Activated CD8-positive, alpha-beta T cell treated with anti-CD3 and anti-CD28 coated beads for 36 hours (primary cell): ENCODE measurements around the gene CDH2. TPM values are rescaled to one million over a fixed set of nuclear protein-coding genes. Genes with fewer than 3 reads are reported as not detected.

Experiments used
- ATAC-seq: fragments of 200-7000 bp; cut with Tn5 transposase; one replicate; pipeline ENCODE4 v1.10.0; 2021; ENCODE audit warnings: mild to moderate bottlenecking, moderate library complexity
- CTCF ChIA-PET: fragments of 350-600 bp; sonication (Branson Sonifier 250); formaldehyde crosslinking; loops from one replicate; lab custom pipeline; 2021; ENCODE audit warnings: antibody characterized with exemption; lab: Charles Lee
- POLR2A ChIA-PET: fragments of 350-600 bp; sonication (Branson Sonifier 250); formaldehyde crosslinking; loops from one replicate; lab custom pipeline; 2021; ENCODE audit warnings: antibody characterized with exemption; lab: Charles Lee
- DNase-seq: peaks from one replicate; pipeline ENCODE4 v3.0.0-alpha.2; 2020
- H3K27ac Mint-ChIP-seq: one replicate; pipeline ENCODE4 v1.8.0; 2021; ENCODE audit warnings: mild to moderate bottlenecking, mixed read lengths
- H3K27me3 Mint-ChIP-seq: one replicate; pipeline ENCODE4 v1.8.0; 2021; ENCODE audit warnings: mixed read lengths
- H3K36me3 Mint-ChIP-seq: one replicate; pipeline ENCODE4 v1.8.0; 2021; ENCODE audit warnings: low read depth, mixed read lengths
- H3K4me1 Mint-ChIP-seq: one replicate; pipeline ENCODE4 v1.8.0; 2021; ENCODE audit warnings: low read depth, mixed read lengths
- H3K4me3 Mint-ChIP-seq: one replicate; pipeline ENCODE4 v1.8.0; 2021; ENCODE audit warnings: mild to moderate bottlenecking, moderate library complexity, mixed read lengths
- H3K9me3 Mint-ChIP-seq: one replicate; pipeline ENCODE4 v1.8.0; 2021; ENCODE audit warnings: mixed read lengths
- CTCF ChIP-seq: fragments of 200-600 bp; IDR thresholded peaks from one replicate; pipeline ENCODE4 v1.8.0; 2022; ENCODE audit warnings: antibody characterized with exemption, mild to moderate bottlenecking
- intact Hi-C: fragments of 100-400 bp; cut with micrococcal nuclease; formaldehyde crosslinking; loops from one replicate; pipeline ENCODE4 v1.10.0; 2022
- total RNA-seq, 2 experiments: library from RNA; stranded (reverse); gene quantifications; one replicate each; pipeline ENCODE4 v1.2.3, GENCODE V29; 2021

The CDH2 gene
- total RNA-seq, 2 experiments from 2014 or later: 0.18 TPM; not detected in 1

GRCh38 chr18:28161608-28162599 is 15.0 kb downstream of the CDH2 start:
- Mint-ChIP-seq H3K36me3 (no peaks in the 10 kb centered on the region), H3K27ac (no peak overlapping the region), H3K9me3 (peaks cover 6% of the 10 kb centered on the region), H3K4me3 (no peak overlapping the region), H3K27me3 (peaks cover 2% of the 10 kb centered on the region), H3K4me1 (no peaks in the 10 kb centered on the region)
- CTCF ChIA-PET: no interaction called here
- POLR2A ChIA-PET: no interaction called here
- no peak for TF ChIP-seq CTCF
- intact Hi-C loops: no loop called here
- DNase-seq: no peak
- ATAC-seq: no peak

DNA sequence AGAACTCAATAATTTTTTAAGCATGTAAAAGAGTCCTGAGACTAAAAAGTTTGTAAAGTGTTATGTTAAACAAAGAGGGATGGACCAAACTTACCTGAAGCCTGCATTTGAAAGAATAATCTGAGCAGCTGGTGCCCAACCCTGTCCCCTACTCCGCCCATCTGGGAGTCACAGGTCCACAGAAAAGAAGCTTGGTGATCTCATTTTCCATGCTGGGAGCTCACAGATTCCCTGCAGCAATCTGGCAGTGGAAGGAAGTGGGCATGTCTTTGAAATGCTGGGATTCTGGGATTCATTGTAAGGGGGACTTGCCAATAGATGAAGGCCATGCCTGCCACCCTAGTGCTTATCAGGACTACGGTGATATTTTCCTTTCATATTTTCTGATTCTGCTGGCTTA is 17.9 kb downstream of the CDH2 start:
- CTCF ChIA-PET: no interaction called here
- DNase-seq (no peak), ATAC-seq (no peak)
- no peaks in the 10 kb centered on the region for H3K27me3 Mint-ChIP-seq
- H3K9me3 Mint-ChIP-seq: peaks cover 3% of the 10 kb centered on the region
- TF ChIP-seq CTCF: no peak
- H3K4me1 Mint-ChIP-seq: no peaks in the 10 kb centered on the region
- POLR2A ChIA-PET: no interaction called here
- no peak overlapping the region for H3K4me3 Mint-ChIP-seq
- H3K36me3 Mint-ChIP-seq: no peaks in the 10 kb centered on the region
- intact Hi-C loops: no loop called here
- H3K27ac Mint-ChIP-seq: no peak overlapping the region

DNA sequence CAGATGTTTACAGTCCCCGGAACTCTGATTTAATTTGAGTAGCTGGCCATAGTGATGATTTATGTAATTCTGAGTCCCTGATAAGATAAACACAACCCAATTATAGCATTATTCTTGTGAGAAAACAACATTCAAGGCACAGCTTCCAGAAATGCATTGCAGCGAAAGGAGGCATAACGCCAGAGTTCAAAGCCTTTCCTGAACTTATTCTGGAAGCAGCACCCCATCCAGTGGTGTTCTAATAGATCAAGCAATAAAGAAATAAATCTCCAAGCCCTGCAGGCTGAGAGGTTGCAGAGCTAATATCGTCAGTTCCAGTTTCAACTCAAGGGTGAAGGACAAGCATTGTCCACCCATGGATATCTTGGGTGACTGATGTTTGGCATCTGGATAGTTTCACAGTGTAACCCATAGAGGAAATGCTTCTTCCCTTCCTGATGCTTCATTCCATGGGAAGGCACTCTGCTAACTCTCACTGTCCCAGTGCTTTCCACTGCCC is 18.8 kb downstream of the CDH2 start:
- DNase-seq: no peak
- ChIA-PET CTCF (no interaction called here), POLR2A (no interaction called here)
- H3K9me3 Mint-ChIP-seq: peaks cover 3% of the 10 kb centered on the region
- no peak for ATAC-seq
- no peak overlapping the region for H3K27ac Mint-ChIP-seq
- intact Hi-C loops: no loop called here
- no peaks in the 10 kb centered on the region for H3K36me3 Mint-ChIP-seq
- no peaks in the 10 kb centered on the region for H3K4me1 Mint-ChIP-seq
- H3K27me3 Mint-ChIP-seq: no peaks in the 10 kb centered on the region
- H3K4me3 Mint-ChIP-seq: no peak overlapping the region
- TF ChIP-seq CTCF: no peak

GRCh38 chr18:28153485-28154065 is 23.4 kb downstream of the CDH2 start:
- Mint-ChIP-seq H3K27me3 (no peaks in the 10 kb centered on the region), H3K27ac (no peak overlapping the region), H3K4me1 (no peaks in the 10 kb centered on the region), H3K9me3 (peaks cover 1% of the 10 kb centered on the region), H3K36me3 (no peaks in the 10 kb centered on the region), H3K4me3 (no peak overlapping the region)
- intact Hi-C loops: no loop called here
- ChIA-PET POLR2A (no interaction called here), CTCF (no interaction called here)
- no peak for DNase-seq
- ATAC-seq: no peak
- no peak for TF ChIP-seq CTCF

- no peak for ATAC-seq
- DNase-seq: no peak
- ChIA-PET CTCF (no interaction called here), POLR2A (no interaction called here)
- Mint-ChIP-seq H3K36me3 (no peaks in the 10 kb centered on the region), H3K27me3 (no peaks in the 10 kb centered on the region), H3K4me3 (no peak overlapping the region), H3K27ac (no peak overlapping the region), H3K4me1 (no peaks in the 10 kb centered on the region), H3K9me3 (peaks cover 1% of the 10 kb centered on the region)
- no peak for TF ChIP-seq CTCF
- intact Hi-C loops: no loop called here
Measured at GRCh38 chr18:28152754-28153153, 24.2 kb downstream of the CDH2 start.
